Muscle of arm (tissue), 12 donors: Measurements from ENCODE around the gene TBC1D22A. TPM values are rescaled to one million over a fixed set of nuclear protein-coding genes. Genes with fewer than 3 reads are reported as not detected.
"Not testable (repeated sequence)": the region's sequence is repeated elsewhere in the genome, so short reads cannot be mapped to it uniquely, and the experiment has no call there.

Experiments used
- DNase-seq: peaks from one replicate; pipeline ENCODE4 v3.0.0-alpha.2; 2013
- polyA plus RNA-seq, 12 donors: library from polyadenylated mRNA; unstranded; fragments of 120-200 nt; gene quantifications; one replicate each; pipeline ENCODE4 v1.2.1, GENCODE V29; 2013; ENCODE audit not compliant: insufficient read length in 12 of 12

Gene TBC1D22A
- polyA plus RNA-seq, 12 donors = 10.3 to 18.0 (median 13.1) TPM; not detected in 1

DNA sequence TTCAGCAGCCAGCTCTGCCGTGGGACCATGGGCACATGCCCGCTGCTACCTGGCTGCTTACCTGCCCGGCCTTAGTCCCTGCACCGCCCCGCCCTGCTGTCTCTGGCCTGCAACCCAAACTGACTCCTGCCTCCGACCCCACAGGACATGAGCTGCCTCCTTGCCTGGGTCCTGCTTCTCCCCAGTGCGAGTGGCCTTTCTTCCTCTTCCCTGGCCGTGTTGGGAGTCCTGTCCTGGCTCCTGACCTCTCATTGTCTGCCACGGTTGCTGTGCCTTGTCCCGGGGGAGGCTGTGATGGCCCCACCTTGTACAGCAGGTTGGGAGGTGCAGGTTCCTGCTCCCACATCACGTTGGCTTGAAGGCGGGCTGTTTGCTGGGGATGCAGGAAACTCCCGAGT, 370.0 kb downstream of the TBC1D22A start:
- no peak for DNase-seq

DNA sequence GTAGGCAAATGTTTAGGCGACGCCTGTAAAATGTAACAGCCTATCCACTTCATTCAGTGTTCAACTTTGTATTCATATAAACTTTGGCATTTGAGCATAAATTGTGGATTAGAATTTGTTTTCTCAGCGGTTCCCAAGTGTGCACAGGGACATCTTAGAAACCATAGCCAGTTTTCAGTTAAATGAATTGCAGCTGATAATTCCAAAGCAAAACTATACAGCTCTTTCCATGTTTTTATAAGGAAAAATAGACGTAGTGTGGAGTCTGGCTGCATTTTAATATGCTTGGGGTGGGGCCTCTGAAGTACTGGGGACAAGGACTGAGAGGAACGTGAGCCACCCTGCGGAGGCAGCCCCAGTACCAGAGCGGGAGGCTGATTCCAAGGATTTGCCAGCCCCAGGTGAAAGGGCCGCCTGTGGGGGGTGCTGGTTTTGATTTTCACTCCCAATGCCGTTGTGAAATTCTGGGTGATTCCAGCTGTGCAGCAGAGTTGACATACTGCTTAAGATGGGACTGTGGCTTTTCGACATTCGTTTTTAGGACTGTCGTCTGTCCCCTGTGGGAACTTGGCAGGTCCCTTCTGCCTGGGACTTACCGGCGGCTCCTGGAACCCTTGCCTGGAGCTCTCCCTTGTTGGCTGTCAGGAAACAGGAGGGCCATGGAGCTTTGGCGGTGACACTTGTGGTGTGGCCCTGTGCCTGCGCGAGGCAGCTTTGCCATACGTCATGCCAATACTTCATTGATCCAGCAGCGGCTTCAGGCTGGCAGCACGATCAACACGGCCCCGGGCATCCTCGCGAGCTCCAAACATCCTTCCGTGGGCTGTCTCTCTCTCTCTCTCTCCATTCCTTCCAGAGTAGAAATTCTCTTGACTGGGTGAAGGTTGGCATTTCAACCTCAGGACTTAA, 370.9 kb downstream of the TBC1D22A start:
- DNase-seq = peak; percentile 44

DNA sequence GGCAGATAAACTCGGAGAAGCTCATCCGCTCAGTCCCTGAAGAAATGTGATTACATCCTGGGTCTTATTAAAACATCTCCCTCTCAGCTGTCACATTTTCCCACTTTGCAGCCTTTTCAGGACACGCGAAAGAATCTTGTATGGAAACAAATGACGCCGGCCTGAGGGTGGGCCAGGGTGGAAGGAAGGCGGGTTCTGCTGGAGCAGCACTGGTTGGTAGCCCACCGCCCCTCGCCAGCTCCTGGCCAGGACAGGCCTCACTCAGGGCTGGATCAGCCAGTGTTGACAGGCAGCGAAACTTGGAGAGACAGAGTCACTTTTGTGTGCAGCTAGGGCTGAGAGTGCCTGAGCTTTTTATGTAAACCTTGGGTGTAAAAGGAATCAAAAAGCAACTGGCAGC, 371.8 kb downstream of the TBC1D22A start:
- DNase-seq = no peak

DNA sequence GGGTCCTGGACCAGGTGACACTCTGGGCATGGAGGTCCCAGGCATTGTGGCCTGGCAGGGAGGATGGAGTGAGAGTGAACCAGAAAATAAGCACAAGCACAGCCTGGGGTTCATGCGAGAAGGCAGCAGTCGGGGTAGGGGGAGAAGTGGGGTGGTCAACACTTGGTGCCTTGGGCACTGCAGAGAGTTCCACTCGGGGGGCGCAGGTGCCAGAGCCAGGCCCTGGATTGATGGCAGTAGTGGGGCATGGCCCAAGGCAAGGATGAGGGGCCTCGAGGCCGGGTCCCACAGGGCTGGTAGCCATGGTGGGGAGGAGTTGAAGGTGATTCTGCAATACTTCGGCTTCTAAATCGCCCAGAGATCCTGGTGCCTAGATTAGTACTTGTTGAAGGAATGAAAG, 372.9 kb downstream of the TBC1D22A start:
- DNase-seq = no peak

DNA sequence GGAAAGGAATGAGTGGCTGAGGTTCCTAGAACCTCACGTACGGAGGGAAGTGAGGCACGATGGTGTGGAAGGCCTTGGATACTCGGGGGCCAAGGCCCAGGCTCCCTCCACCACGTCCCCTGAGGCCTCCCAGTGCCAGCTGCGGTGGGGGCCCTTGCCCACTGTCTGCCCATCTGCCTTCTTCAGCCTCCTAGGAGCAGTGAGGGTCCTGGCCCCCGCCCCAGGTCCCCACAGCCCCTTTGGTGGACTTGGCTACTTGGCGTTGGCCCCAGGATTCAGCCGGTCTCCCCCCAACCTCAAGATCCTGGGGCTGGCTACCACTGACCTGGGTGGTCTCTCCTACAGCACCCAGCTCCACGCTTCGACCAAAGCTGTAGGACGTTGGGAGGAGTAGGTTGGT, 373.6 kb downstream of the TBC1D22A start:
- DNase-seq = no peak

DNA sequence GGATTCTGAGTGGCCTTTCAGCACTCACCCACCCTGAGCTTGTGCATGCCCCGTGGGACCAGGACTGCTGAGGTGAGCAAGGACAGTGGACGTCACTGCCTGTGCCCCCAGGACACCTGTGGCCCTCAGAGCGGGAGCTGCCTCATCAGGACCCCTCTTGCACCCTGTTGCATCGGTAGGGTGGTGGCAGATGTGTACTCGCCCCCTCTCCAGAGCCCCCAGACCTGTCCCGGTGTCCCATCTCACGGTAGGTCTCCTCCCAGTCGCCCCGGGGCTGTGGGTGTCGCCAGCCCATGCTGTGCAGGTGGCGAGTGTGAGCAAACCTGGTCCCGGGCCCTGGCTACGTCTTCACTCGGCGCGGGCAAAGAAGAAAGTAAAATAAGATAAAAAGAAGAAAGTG, 374.2 kb downstream of the TBC1D22A start:
- DNase-seq = no peak

DNA sequence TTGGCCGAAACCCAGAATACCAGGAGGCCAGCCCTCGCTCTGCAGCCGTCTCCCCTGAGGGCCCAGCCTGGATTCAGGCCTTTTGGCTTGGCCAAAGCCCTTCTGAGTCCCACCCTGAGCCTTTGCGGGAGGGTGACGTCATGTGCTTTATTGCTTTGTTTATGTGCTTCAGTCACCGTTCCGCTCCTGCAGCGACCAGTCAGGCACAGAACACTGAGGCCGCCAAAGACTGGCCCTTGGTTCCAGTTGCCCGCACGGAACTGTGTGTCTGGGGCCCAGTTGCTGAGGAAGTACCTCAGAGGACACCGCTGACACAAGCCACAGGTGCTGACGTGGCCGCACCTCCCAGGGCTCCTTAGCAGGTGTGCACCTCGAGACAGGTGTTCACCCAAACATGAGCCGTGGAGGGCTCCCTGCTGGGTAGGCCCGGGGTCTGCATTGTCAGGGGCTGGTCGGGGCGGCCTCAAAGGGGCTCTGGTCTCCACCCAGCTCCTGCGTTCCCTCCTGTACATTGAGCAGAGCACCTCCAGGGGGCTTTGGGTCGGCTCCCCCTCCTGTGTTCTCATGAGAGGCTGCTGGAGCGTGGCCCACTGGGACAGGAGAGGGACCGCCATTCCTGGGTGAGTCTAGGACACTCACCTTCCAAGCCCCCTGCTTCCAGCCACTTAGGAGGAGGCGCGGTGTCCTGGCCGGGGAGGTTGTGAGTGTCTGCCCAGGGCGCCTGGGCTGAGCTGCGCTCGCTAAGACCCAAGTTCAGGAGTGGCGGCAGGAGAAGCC, 376.8 kb downstream of the TBC1D22A start:
- peak; percentile 50 for DNase-seq

DNA sequence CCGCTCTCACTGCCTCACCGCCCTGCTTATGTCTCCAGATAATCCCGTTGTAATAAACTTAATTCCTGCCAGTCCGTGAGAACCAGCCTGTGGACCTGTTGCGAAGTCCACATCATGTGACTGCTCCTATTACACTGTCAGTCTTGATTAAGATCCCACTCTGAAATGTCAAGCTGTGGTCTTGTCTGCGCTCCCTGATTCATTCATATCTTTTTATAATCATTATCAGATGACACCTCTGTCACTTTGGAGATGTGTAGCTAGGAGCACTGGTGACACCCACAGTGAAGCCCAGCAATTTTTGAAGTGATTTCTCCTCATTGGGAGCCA, 377.3 kb downstream of the TBC1D22A start:
- no peak for DNase-seq

DNA sequence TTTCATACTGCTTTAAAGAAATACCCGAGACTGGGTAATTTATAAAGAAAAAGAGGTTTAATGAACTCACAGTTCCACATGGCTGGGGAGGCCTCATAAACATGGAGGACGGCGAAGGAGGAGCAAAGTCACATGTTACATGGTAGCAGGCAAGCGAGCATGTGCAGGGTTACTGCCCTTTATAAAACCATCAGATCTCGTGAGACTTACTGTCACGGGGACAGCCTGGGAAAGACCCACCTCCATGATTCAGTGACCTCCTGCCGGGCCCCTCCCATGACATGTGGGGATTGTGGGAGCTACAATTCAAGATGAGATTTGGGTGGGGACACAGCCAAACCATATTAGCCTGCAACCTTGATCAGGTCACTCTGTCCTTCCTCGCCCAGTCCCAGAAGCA, 378.5 kb downstream of the TBC1D22A start:
- DNase-seq = not testable (repeated sequence)

DNA sequence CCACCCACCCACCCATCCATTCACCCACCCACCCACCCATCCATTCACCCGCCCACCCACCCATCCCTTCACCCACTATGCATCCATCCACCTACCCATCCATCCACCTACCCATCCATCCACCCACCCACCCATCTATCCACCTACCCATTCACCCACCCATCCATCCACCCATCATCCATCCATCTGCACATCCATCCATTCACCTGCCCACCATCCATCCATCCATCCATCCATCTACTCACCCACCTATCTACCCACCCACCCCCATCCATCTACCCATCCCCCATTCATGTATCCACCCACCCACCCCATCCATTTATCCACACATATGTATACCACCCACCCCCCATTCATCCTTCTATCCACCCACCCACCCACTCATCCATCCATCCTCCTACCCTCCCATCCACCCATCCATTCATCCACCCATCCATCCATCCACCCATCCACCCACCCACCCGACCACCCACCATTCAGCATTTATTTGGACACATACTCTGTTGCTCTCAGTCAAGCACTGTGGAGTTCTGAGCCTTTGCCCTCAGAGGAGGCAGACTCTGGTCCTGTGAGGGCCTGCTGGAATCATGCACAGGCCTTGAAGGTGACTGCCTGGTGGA, 380.1 kb downstream of the TBC1D22A start:
- no peak for DNase-seq

DNA sequence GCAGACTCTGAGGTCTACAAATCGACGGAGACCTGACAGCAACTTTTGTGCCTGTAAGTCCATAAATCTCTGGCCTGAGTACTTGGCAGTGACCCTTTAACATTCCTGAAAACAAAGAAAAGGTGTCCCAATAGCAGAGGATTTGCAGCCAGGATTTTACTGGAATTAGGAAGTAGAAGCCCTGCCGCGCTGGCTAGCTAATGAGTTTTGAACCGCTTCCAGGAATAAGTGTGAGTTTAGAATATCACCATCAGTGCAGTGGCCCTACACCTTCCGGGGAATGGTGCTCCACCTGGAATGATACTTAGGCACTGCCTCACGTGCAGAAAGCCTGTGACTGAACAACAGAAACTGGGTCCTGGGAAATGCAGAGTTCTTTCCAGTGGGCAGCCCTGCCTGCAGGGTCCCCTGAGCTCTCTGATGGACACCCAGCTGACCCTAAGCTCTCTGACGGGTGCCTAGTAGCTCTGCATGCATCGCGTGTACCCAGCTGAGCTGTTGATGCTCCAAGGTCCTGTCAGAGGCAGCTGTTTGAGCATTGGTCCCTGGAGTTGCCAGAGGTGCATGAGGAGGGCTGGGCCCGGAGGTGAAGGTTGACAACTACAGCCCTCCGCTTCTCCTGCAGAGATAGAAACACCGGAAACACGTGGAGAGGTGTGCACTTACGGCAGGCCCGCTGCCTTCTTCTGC, 380.9 kb downstream of the TBC1D22A start:
- no peak for DNase-seq

DNA sequence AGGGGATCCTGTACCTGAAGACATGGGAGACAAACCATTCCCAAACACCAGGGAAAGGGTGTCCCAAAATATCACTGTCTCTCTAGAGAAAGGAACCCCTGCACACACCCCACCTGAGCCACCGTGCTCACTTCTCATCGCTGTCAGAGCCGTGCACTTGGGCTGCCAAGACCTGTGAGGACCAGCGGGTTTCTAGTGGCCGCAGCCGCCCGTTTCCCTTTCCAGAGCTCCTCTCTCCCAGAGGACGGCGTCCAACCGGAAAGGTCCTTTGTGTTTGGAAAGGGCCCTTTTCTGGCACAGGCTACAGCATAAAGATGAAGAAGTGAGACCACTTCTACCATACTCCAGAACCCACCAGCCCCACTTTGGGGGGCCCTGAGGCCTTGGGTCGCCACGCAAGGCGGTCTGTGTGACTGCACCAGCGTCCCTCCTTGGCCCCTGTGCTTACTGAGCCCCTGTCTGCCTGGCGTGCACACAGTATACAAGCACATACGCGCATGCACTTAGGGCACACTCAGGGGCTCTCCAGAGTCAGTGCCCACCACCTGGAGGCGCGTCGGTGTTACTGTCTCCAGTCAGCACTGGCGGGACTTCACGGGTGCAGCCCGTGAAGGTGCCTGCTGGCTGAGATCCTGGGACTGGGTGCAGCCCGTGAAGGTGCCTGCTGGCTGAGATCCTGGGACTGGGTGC, 381.8 kb downstream of the TBC1D22A start:
- DNase-seq = no peak

DNA sequence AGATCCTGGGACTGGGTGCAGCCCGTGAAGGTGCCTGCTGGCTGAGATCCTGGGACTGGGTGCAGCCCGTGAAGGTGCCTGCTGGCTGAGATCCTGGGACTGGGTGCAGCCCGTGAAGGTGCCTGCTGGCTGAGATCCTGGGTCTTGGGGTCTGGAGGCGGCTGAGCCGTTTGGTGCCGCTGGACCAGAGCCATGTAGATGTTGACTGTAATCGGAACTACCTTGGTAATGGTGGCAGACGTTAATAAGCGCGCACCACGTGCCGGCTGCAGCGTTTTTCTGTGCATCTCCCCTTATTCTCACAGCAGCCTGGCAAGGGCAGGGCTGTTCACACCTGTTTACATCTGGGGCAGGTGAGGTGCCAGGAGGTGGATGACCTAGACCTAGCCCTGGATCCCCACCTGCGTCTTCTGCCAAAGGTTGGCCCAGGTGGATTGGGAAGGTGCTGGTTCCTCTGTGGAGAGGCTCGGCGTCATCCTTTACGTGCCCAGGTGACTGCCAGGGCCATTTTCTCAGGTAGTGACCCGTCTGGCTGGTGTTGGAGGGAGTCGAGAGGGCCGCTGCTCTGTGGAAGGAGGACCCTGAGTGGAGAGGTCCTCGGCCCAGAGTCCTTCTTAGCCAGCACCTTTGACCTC, 382.5 kb downstream of the TBC1D22A start:
- no peak for DNase-seq

DNA sequence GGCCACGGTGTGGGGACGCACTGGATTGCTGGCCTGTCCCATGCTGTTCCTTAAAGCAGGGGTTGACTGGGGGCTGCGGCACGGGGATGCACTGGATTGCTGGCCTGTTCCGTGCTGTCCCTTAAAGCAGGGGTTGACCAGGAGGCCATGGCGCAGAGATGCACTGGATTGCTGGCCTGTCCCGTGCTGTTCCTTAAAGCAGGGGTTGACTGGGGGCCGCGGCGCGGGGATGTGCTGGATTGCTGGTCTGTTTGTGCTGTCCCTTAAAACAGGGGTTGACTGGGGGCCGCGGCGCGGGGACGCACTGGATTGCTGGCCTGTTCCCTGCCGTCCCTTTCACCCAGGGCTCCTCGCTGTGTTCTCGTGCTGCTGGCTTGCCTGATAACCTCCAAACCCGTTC, 383.4 kb downstream of the TBC1D22A start:
- no peak for DNase-seq

DNA sequence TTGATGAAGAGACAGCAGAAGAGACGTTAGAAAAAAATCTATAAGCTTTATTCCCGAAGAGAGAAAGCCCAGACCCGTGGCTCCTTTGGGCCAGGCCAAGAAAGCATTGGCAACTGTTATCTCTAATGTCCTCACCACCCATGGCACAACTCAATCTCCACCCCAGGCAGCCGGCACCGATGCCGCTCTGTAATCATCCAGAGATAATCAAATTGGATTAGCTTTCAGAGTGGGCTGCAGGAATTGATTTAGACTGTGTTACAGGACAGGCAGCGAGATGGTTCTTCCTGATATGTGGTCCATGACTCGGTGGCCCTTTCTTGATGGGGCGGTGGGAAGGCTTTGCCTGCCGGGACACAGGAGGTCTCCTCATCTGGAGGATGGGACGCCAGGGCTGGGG, 383.9 kb downstream of the TBC1D22A start:
- DNase-seq = no peak

DNA sequence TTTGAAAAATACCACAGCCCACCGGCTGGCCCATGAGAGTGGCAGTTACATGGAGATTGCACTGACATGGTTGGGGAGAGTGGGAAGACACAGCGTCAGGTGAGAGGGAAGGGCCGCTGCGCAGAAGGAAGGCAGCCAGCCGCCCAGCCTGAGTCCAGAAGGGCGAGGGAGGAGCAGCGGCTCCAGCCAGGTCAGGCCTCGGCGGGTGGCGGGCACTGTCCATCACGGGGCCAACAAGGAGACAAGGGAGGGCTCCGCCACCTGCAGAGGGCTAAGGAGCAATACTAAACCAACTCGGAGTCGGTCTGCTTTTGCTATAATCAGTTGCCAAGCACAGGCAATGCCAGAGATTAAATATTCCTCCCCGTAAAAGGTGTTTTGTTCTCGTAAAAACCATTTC, 384.5 kb downstream of the TBC1D22A start:
- DNase-seq = no peak

DNA sequence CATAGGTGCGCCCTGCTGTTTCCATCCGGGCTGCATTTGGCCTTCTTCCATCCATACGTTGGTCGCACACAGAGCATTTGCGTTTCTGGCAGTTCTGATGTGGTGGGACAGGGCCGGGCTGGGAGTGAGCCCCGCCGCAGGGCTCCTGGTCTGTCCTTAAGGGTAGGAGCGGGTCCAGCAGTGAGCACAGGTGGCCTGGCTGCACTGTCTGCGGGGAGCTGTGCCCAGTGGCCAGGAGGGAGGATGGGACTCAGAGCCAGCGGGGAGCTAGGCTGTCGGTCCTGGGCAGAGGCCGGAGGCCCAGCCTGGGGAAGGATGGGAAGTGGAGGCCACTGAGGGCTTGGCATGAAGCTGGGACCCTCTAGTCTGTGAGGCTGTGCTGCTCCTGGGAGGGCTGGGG, 385.1 kb downstream of the TBC1D22A start:
- DNase-seq = no peak

DNA sequence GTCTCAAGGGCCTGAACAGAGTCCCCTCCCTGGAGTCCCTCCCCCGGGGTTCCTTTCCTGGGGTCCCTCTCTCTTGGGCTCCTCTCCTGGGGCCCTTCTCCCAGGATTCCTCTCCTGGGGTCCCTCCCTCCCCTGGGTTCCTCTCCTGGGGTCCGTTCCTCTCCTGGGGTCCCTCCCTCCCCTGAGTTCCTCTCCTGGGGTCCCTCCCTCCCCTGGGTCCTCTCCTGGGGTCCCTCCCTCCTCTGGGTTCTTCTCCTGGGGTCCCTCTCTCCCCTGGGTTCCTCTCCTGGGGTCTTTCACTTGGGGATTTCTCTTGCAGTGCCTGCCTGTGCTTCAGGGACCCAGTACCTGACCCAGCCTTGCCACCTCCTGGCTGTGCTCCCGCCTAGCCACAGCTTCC, 386.1 kb downstream of the TBC1D22A start:
- DNase-seq = no peak

DNA sequence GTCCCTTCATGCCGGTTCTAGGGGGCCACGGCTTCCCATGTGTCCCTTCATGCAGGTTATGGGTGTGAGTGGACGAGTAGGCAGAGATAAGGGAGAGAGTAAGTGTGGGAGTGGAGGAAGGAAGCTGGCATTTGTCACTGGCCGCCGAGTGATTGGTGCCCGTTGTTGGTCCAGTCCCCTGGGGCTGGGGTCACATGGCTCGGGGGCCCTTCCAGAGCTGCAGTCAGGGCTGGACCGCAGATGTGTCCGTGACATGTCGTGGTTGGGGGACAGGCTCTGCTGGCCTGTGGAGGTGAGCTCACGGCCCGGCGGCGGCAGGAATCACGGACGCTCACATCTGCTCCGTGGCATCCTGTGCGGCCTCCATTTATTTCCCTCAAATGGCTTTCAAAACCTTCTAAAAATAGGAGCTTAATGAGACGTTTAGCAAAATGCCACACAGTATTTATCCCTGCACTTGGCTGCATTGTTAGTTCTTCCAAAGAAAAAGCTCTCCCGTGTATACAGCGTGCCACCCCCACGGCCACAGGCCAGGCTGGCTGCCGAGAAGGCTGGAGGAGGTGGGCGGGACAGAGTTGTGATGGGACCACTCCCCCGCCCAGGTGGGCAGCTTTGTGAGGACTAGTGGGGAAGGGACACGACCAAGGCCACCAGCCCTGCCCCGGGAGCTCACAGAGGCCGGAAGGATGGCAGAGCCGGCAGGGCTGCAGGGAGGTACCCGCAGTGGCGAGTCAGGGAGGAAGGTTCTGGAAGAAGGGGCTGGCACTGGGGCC, 386.7 kb downstream of the TBC1D22A start:
- no peak for DNase-seq

DNA sequence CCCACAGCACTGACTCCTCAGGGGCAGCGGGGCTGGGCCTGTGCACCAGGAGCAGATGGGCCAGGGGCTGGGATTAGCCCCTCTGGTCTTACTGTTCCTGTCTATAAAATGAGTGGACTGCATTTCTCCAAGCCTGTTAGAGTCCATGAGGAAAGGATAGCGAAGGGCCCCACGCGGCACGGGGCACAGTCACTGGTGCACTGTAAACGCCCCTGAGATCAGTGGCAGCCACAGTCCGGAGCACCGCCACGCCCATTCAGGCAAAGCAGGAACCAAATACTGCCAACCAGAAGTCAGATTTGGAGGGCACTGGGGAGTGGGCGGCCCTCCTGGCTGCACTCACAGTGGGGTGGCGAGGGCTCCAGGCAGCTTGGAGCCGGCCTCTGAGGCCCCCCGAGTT, 387.5 kb downstream of the TBC1D22A start:
- DNase-seq = no peak
